Smooth muscle cell (in vitro differentiated cells): ENCODE data around the gene MSI2. TPM values are rescaled to one million over a fixed set of nuclear protein-coding genes. Genes with fewer than 3 reads are reported as not detected.

Experiments used
- DNase-seq: peaks from one replicate; lab custom pipeline; 2025; ENCODE audit not compliant: unreplicated experiment; lab: John Stamatoyannopoulos, UW
- H2AFZ ChIP-seq: fragments of 200-600 bp; sonication (generic); 2 replicates; pipeline ENCODE4 v1.6.0; 2016; ENCODE audit warnings: antibody characterized with exemption, low read depth, mild to moderate bottlenecking
- H3F3A ChIP-seq: fragments of 200-600 bp; sonication (generic); 2 replicates; pipeline ENCODE4 v1.6.0; 2017; ENCODE audit warnings: antibody characterized with exemption, low read depth
- H3K27ac ChIP-seq: fragments of 200-600 bp; sonication (generic); 2 replicates; pipeline ENCODE4 v1.5.1; 2016; ENCODE audit warnings: low read depth, mild to moderate bottlenecking
- H3K27me3 ChIP-seq: fragments of 200-600 bp; sonication (generic); 2 replicates; pipeline ENCODE4 v1.6.1; 2016; ENCODE audit warnings: low read depth, mild to moderate bottlenecking
- H3K36me3 ChIP-seq: fragments of 200-600 bp; sonication (generic); 2 replicates; pipeline ENCODE4 v1.5.1; 2016; ENCODE audit warnings: low read depth
- H3K4me1 ChIP-seq: fragments of 200-600 bp; sonication (generic); 2 replicates; pipeline ENCODE4 v1.5.1; 2016; ENCODE audit warnings: low read depth
- H3K4me2 ChIP-seq: fragments of 200-600 bp; sonication (generic); 2 replicates; pipeline ENCODE4 v1.6.0; 2016; ENCODE audit warnings: mild to moderate bottlenecking
- H3K4me3 ChIP-seq: fragments of 200-600 bp; sonication (generic); 2 replicates; pipeline ENCODE4 v1.5.1; 2016; ENCODE audit warnings: mild to moderate bottlenecking
- H3K79me2 ChIP-seq: fragments of 200-600 bp; sonication (generic); 2 replicates; pipeline ENCODE4 v1.6.0; 2016; ENCODE audit warnings: low read depth, mild to moderate bottlenecking
- H3K9ac ChIP-seq: fragments of 200-600 bp; sonication (generic); 2 replicates; pipeline ENCODE4 v1.6.0; 2016; ENCODE audit warnings: low read depth
- H3K9me3 ChIP-seq: fragments of 200-600 bp; sonication (generic); replicated peaks from 2 replicates; pipeline ENCODE4 v1.5.1; 2016; ENCODE audit warnings: low read depth
- H4K20me1 ChIP-seq: fragments of 200-600 bp; sonication (generic); 2 replicates; pipeline ENCODE4 v1.6.0; 2016; ENCODE audit warnings: low read depth
- CTCF ChIP-seq: fragments of 200-600 bp; sonication (generic); IDR thresholded peaks from 2 replicates; pipeline ENCODE4 v1.5.1; 2017; ENCODE audit warnings: borderline replicate concordance, mild to moderate bottlenecking, antibody characterized with exemption; ENCODE audit not compliant: insufficient read depth, poor library complexity, severe bottlenecking
- WGBS: methylation state at CpG from one replicate; pipeline ENCODE4 v1.1.7; 2016; ENCODE audit warnings: low lambda C conversion rate; 5-methylcytosine and 5-hydroxymethylcytosine counted together
- polyA plus RNA-seq: library from polyadenylated mRNA; unstranded; fragments of >200 nt; fragmentation: Nextera tagmentation; extraction: Ambion mirVana; gene quantifications from 2 replicates; pipeline ENCODE4 v1.2.1, GENCODE V29; 2016
- total RNA-seq: library from RNA; depleted of rRNA; stranded (reverse); fragments of >200 nt; gene quantifications from 2 replicates; pipeline ENCODE4 v1.2.3, GENCODE V29; 2014

The MSI2 gene
- total RNA-seq = 31.5 and 36.5 TPM in 2 replicates
- polyA plus RNA-seq = 5.7 and 8.1 TPM in 2 replicates

GRCh38 chr17:57255776-57256681 is at the start of gene MSI2:
Gene MSI2 (plus strand): TSS chr17:57256523. CDS start chr17:57256743, 220 bp downstream.
- Histone ChIP-seq H3K4me2 (peak within 1 kb of the TSS; percentile 97), H3K4me1 (peaks cover 37% of the 10 kb centered on the region), H2AFZ (peak within 1 kb of the TSS; percentile 97), H3K9ac (peak within 1 kb of the TSS; percentile 80), H4K20me1 (peaks cover 23% of the 10 kb centered on the region), H3K36me3 (no peaks in the 10 kb centered on the region), H3K9me3 (no peaks in the 10 kb centered on the region), H3K27ac (peak within 1 kb of the TSS; percentile 76), H3K27me3 (no peaks in the 10 kb centered on the region), H3F3A (peaks cover 5% of the 10 kb centered on the region), H3K79me2 (peaks cover 29% of the 10 kb centered on the region), H3K4me3 (peak within 1 kb of the TSS; percentile 83)
- peak; percentile 79 for DNase-seq
- under 1% methylated on average over 24 of the region's 88 CpGs for WGBS
- no peak for TF ChIP-seq CTCF

DNA sequence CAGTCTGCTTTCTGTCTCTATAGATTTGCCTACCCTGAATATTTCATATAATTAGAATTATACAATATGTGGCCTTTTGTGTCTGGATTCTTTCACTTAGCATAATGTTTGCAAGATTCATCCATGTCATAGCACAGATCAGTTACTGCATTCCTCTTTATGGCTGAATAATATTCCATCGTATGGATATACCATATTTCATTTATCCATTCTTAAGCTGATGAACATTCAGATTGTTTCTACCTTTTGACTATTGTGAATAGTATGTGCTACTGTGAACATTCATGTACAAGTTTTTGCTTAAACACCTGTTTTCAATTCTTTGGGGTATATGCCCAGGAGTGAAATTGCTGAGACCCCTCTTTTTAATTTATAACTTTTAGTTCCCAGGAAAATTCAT is 49.4 kb upstream of the MSI2 start:
- Histone ChIP-seq H3K27ac (no peak overlapping the region), H3K27me3 (no peaks in the 10 kb centered on the region), H3K79me2 (no peaks in the 10 kb centered on the region), H3K9me3 (no peaks in the 10 kb centered on the region), H3F3A (no peaks in the 10 kb centered on the region), H3K4me2 (no peak overlapping the region), H3K4me3 (no peak overlapping the region), H2AFZ (no peak overlapping the region), H3K36me3 (no peaks in the 10 kb centered on the region), H3K9ac (no peak overlapping the region), H3K4me1 (no peaks in the 10 kb centered on the region), H4K20me1 (no peaks in the 10 kb centered on the region)
- no peak for DNase-seq
- no peak for TF ChIP-seq CTCF
- 97% methylated on average over 1 of the region's 1 CpG for WGBS

DNA sequence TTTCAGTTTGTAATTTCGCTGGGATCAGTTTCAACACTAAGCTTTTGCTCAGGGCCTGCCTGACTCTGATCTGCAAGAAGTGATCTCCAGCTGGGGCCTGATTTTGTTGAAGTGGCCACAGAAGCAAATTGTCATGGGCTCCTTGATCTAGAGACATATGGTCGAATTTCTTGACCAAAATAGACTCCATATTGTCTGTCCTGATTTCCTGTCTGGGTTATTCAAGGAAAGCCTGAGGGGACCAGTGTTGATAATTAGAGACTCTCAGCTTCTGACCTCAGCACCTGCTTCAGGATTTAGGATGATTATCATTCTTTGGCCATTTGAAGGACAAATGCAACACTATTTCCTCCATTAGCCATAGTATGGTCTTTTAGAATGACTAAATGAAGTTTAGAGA is 48.9 kb upstream of the MSI2 start:
- Histone ChIP-seq H3K9ac (no peak overlapping the region), H3K36me3 (no peaks in the 10 kb centered on the region), H3K27me3 (no peaks in the 10 kb centered on the region), H3K27ac (no peak overlapping the region), H2AFZ (no peak overlapping the region), H3K9me3 (no peaks in the 10 kb centered on the region), H3K4me1 (no peaks in the 10 kb centered on the region), H3K79me2 (no peaks in the 10 kb centered on the region), H3F3A (no peaks in the 10 kb centered on the region), H4K20me1 (no peaks in the 10 kb centered on the region), H3K4me3 (no peak overlapping the region), H3K4me2 (no peak overlapping the region)
- DNase-seq = no peak
- 90% methylated on average over 2 of the region's 2 CpGs for WGBS
- TF ChIP-seq CTCF = no peak

DNA sequence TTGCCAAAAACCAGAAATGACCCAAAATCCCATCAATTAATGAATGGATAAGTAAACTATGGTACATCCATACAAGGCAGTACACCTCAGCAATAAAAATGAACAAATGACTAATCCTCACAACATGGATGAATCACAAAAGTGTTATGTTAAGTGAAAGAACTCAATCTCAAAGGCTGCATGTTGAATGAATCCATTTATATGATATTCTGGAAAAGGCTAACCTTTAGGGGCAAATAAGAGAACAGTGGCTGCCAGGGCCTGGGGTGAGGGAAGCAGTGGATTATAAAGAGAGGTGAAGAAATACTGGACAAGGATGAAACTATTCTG is 46.1 kb upstream of the MSI2 start:
- TF ChIP-seq CTCF = no peak
- no peaks in the 10 kb centered on the region for H3F3A ChIP-seq
- no peaks in the 10 kb centered on the region for H3K79me2 ChIP-seq
- H3K27me3 ChIP-seq = no peaks in the 10 kb centered on the region
- H3K9ac ChIP-seq = no peak overlapping the region
- no peak overlapping the region for H3K27ac ChIP-seq
- no peaks in the 10 kb centered on the region for H3K9me3 ChIP-seq
- H3K4me2 ChIP-seq = no peak overlapping the region
- H2AFZ ChIP-seq = no peak overlapping the region
- no peaks in the 10 kb centered on the region for H3K4me1 ChIP-seq
- no peak overlapping the region for H3K4me3 ChIP-seq
- H4K20me1 ChIP-seq = no peaks in the 10 kb centered on the region
- no peaks in the 10 kb centered on the region for H3K36me3 ChIP-seq
- DNase-seq = no peak
